Measurements from ENCODE around the gene MARCHF9. TPM values are rescaled to one million over a fixed set of nuclear protein-coding genes. Genes with fewer than 3 reads are reported as not detected.

The MARCHF9 gene
- total RNA-seq, 3 donors from 2014 or later (not counting 1 experiment from before 2014, with no cell fraction given), result 25.4 to 28.4 (median 26.0) TPM

GRCh38 chr12:57730336-57731067, 24.4 kb upstream of the MARCHF9 start:
- ATAC-seq (no peak), DNase-seq (no peak)
- H3K27me3 Mint-ChIP-seq (ENCODE audit: low read depth in 2 of 2), result no peaks in the 10 kb centered on the region
- intact Hi-C loops (cut with micrococcal nuclease), result no loop called here
- peaks cover 7% of the 10 kb centered on the region for H3K36me3 Mint-ChIP-seq
- no peaks in the 10 kb centered on the region for H3K9me3 Mint-ChIP-seq
- no peak overlapping the region for H3K4me3 ChIP-seq (ENCODE audit: low read length)
- peaks cover 86% of the 10 kb centered on the region for H3K36me3 ChIP-seq (ENCODE audit: control insufficient read depth, insufficient read depth, low read length)
- no peak overlapping the region for H3K4me3 Mint-ChIP-seq
- no peaks in the 10 kb centered on the region for H3K27me3 ChIP-seq (ENCODE audit: control insufficient read depth, insufficient read depth, low read length)
- H3K4me1 ChIP-seq (ENCODE audit: control insufficient read depth, insufficient read depth, low read length), result no peaks in the 10 kb centered on the region
- H3K27ac ChIP-seq (ENCODE audit: low read length), result no peak overlapping the region
- peaks cover 10 to 22% of the 10 kb centered on the region in 2 donors for H3K4me1 Mint-ChIP-seq
- no peak for TF ChIP-seq CTCF (IDR thresholded peaks at IDR 0.05)
- peak overlapping the region in 1 of 2 donors; percentile 32 for H3K27ac Mint-ChIP-seq
- no peaks in the 10 kb centered on the region for H3K9me3 ChIP-seq (ENCODE audit: control insufficient read depth, insufficient read depth, low read length)
- WGBS (ENCODE audit: insufficient coverage), result 97% methylated on average over 13 of the region's 13 CpGs

GRCh38 chr12:57731411-57732080, 23.4 kb upstream of the MARCHF9 start:
- Histone ChIP-seq H3K36me3 (ENCODE audit: control insufficient read depth, insufficient read depth, low read length) (peaks cover 85% of the 10 kb centered on the region), H3K27ac (ENCODE audit: low read length) (no peak overlapping the region), H3K4me1 (ENCODE audit: control insufficient read depth, insufficient read depth, low read length) (no peaks in the 10 kb centered on the region), H3K9me3 (ENCODE audit: control insufficient read depth, insufficient read depth, low read length) (no peaks in the 10 kb centered on the region), H3K27me3 (ENCODE audit: control insufficient read depth, insufficient read depth, low read length) (no peaks in the 10 kb centered on the region), H3K4me3 (ENCODE audit: low read length) (no peak overlapping the region)
- Mint-ChIP-seq H3K27me3 (ENCODE audit: low read depth in 2 of 2) (no peaks in the 10 kb centered on the region), H3K4me1 (peaks cover 13 to 23% of the 10 kb centered on the region in 2 donors), H3K4me3 (no peak overlapping the region), H3K36me3 (peaks cover 7% of the 10 kb centered on the region), H3K9me3 (no peaks in the 10 kb centered on the region), H3K27ac (peak overlapping the region in 1 of 2 donors; percentile 32)
- WGBS (ENCODE audit: insufficient coverage), result 97% methylated on average over 16 of the region's 19 CpGs
- DNase-seq, result no peak
- no peak for ATAC-seq
- intact Hi-C loops (cut with micrococcal nuclease), result no loop called here
- no peak for TF ChIP-seq CTCF (IDR thresholded peaks at IDR 0.05)

GRCh38 chr12:57732270-57732669, 22.6 kb upstream of the MARCHF9 start:
- ATAC-seq (no peak), DNase-seq (no peak)
- Histone ChIP-seq H3K4me1 (ENCODE audit: control insufficient read depth, insufficient read depth, low read length) (no peaks in the 10 kb centered on the region), H3K27ac (ENCODE audit: low read length) (no peak overlapping the region), H3K9me3 (ENCODE audit: control insufficient read depth, insufficient read depth, low read length) (no peaks in the 10 kb centered on the region), H3K36me3 (ENCODE audit: control insufficient read depth, insufficient read depth, low read length) (peaks cover 86% of the 10 kb centered on the region), H3K4me3 (ENCODE audit: low read length) (no peak overlapping the region), H3K27me3 (ENCODE audit: control insufficient read depth, insufficient read depth, low read length) (no peaks in the 10 kb centered on the region)
- Mint-ChIP-seq H3K4me1 (peaks cover 18 to 29% of the 10 kb centered on the region in 2 donors), H3K27me3 (ENCODE audit: low read depth in 2 of 2) (no peaks in the 10 kb centered on the region), H3K4me3 (no peak overlapping the region), H3K27ac (no peak overlapping the region), H3K9me3 (no peaks in the 10 kb centered on the region), H3K36me3 (peaks cover 7% of the 10 kb centered on the region)
- intact Hi-C loops (cut with micrococcal nuclease), result no loop called here
- 98% methylated on average over 4 of the region's 4 CpGs for WGBS (ENCODE audit: insufficient coverage)
- TF ChIP-seq CTCF (IDR thresholded peaks at IDR 0.05), result no peak
